ENCODE results near the gene IGSF8.

IGSF8 gene

DNA sequence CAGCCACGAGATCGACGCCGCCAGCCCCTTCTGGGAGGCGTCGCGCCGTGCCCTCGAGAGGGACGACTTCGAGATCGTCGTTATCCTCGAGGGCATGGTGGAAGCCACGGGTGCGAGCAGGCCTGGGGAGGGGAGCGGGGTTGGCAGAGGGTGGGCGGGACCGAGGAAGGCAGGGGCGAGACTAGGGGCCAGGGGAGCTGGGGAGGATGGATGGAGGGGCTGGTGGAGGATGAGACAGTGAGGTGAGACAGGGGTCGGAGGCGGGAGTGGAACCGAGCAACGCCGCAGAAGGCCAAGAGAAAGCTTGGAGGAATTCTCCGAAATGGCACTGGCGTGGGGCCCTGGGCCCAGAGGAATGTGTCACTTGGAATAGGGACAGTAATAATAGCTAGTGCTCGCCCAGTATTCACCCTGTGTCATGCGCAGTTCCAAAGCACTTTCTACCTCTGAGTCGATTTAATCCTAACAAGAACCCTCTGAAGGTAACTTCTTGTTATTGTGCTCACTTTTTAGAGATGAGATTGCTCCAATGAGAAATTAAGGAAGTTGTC, 13.6 kb downstream of the IGSF8 start:
- DNase-seq, result no peak

DNA sequence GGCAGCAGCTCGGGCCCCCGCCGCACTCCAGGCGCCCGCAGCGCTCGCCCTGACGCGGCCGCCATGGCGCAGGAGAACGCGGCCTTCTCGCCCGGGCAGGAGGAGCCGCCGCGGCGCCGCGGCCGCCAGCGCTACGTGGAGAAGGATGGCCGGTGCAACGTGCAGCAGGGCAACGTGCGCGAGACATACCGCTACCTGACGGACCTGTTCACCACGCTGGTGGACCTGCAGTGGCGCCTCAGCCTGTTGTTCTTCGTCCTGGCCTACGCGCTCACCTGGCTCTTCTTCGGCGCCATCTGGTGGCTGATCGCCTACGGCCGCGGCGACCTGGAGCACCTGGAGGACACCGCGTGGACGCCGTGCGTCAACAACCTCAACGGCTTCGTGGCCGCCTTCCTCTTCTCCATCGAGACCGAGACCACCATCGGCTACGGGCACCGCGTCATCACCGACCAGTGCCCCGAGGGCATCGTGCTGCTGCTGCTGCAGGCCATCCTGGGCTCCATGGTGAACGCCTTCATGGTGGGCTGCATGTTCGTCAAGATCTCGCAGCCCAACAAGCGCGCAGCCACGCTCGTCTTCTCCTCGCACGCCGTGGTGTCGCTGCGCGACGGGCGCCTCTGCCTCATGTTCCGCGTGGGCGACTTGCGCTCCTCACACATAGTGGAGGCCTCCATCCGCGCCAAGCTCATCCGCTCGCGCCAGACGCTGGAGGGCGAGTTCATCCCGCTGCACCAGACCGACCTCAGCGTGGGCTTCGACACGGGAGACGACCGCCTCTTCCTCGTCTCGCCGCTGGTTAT, 14.2 kb downstream of the IGSF8 start:
- peak; percentile 76 for DNase-seq

DNA sequence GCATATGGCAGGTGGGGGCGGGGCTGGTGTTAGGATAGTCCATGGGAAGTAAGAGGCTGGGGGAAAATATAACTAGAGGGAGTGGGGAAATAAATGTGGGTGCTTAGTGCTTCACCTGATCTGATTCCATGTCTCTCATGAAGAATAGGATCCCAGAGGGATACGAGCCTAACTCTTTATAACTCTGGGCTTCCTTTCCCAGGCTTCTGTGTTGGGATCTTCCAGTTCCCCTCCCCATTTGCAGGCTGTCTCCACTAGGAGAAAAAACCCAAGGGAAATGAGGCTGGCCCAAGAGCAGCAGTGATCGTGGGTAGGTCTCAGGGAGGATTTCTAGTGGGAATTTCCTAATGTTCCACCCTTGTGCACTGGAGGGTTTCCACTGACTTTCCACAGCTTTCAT, 15.5 kb downstream of the IGSF8 start:
- DNase-seq, result no peak

DNA sequence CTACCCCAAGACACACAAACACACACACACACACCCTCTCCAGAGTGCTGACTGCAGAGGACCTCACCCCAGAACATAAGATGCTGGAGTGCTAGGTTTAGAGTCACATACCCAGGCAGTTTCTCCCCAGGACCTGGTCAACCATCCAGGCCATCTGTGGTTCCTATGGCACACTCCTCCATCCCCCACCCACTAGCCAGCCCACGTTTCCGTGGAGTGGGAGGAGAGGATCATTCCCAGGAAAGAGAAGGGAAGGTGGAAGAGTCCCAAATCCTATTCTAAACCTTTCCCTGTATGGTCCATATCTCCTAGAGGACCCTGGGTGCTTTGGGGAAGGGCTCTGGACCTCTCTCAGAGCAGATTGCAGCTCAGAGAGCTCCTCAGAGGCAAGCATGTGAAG, 15.9 kb downstream of the IGSF8 start:
- DNase-seq, result no peak

GRCh38 chr1:160081261-160081936, 17.0 kb downstream of the IGSF8 start, which contains the start of gene KCNJ9:
Gene KCNJ9 (plus strand): TSS chr1:160081538. CDS start chr1:160084031, 2,493 bp downstream.
- no peak for DNase-seq

GRCh38 chr1:160080381-160081100, 17.9 kb downstream of the IGSF8 start:
- DNase-seq, result no peak

GRCh38 chr1:160079448-160079847, 19.0 kb downstream of the IGSF8 start:
- DNase-seq, result no peak

DNA sequence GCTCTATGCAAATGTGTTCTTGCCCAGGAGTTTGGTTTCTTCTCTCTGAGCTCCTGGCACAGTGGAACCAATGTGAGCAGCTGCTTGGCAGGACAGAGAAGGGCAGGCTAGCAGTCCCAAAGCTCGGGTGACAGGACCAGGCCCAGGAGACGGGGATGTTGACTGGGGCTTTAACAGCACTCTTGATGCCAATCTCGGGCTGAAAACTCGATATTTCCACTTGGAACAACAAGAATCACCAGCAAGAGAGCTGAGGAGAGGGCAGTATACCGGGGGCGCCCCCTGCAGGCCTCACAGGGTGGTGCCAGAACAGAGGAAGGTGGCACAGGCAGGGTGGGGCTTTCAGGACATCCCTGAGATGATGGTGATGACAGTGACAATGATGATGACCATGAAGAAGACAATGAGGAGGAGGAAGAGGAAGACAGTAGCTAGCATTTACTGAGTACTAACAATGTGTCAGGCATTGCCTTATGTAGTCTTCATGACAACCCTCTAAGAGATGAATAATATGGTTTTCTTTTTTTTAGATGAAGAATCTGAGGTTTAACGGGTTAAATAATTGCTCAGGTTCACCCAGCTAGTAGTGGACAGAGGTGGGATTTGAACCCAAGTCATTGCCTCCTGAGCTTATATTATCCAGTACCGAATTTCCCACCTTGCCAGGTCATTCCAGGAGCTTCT, 19.8 kb downstream of the IGSF8 start:
- no peak for DNase-seq

- no peak for DNase-seq
Measured at GRCh38 chr1:160077486-160077885, 20.9 kb downstream of the IGSF8 start.

DNA sequence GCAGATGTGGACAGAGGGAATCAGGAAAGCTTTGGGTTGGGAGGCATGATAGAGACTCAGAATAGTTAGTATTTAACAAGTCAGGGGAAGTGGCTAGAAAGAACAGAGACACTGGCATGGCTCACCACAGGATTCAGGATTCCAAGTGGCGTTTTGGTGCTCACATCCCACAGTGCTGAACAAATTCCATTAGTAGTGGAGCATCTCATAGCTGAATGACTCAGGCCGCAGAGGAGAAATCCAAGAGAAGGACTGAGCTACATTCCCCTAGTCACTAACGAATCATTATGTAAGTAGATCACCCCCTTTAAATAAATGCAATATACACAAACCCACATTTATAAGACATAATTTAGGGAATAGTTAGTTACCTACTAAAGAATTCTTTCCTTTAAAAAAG, 22.1 kb downstream of the IGSF8 start:
- DNase-seq, result no peak

DNA sequence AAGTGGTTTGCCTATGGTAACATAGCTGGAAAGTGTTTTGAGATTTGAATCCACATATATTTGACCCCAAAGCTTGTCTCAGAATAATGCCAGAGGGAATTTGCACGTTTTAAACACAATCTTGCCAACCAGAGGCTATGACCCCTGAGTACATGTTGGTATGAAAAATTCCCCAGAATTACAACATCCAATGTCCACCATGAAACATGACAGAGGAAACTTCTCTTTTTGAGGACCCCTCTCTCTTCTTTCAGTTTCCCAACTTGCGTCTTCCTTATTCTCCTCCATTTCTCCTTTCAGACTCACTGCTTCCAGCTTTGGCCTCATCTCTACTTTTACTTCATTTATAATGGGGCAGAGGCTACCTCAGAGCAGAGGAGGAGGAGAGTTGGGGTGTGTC, 22.6 kb downstream of the IGSF8 start:
- DNase-seq, result no peak

DNA sequence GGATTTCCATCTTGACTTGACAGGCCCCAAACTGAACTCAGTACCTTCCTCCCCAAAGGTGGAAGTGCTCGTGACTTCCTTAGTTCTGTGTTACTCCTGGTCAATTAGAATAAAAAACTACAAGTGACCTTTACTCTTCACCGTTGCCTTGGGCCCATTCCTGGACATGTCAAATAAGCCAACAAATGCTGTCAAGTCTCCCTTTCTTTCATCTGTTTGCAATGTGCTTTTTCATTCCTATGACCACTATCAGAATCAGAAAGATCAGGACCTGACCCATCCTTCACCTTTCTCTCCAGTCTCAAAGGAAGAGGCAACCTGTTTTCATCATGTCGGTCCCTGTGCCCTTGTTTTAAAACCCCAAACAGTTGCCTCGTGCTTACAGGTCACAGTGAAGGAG, 23.6 kb downstream of the IGSF8 start:
- no peak for DNase-seq

GRCh38 chr1:160071289-160071688, 27.1 kb downstream of the IGSF8 start:
- no peak for DNase-seq

DNA sequence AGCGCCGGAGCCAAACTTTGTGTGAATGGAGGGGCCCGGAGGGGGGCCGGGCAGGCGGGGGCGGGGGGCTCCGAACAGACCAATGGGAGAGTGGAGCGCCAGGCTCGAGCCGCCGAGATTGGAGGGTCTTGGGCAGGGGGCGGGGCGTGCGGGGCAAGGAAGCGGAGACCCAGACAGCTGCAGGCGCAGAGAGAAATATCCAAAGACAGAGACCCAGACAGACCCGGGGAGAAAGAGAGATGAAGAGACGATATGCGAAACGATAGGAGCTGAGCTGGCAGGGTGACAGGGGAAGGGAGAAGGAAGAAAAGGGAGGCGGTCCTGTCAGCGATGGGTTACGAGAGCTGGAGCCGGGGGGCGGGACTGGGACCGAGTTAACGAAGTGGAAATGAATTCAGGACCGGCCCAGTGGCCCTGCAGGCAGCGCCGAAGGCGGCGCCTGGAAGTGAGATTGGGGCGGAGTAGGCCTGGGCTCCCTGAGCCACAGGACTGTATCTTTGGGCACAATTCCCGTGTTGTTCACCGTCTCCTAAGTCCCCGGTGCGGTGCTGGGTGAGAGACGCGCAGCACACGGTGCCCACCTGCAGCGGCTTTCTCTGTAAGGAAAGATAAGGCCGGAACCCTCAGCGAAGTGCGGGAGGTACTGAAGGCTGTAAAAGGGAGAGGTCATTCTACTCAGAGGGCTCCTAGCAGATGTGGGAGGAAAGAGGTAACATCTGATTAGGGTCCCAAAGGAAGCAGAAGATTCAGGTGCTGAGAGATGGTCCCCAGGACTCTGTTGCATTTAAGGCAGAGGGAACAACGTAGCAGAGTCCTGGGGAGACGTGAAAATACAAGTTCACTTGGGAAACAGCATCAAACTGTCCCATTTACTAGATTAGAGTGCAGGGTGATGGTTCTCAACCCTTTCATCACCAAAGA, 27.9 kb downstream of the IGSF8 start:
- peak; percentile 28 for DNase-seq

- no peak for DNase-seq
Measured at GRCh38 chr1:160069460-160070231, 28.8 kb downstream of the IGSF8 start, which contains the start of gene KCNJ10. Gene KCNJ10 (minus strand): TSS chr1:160070160. CDS start chr1:160042532, 27,628 bp downstream.

DNA sequence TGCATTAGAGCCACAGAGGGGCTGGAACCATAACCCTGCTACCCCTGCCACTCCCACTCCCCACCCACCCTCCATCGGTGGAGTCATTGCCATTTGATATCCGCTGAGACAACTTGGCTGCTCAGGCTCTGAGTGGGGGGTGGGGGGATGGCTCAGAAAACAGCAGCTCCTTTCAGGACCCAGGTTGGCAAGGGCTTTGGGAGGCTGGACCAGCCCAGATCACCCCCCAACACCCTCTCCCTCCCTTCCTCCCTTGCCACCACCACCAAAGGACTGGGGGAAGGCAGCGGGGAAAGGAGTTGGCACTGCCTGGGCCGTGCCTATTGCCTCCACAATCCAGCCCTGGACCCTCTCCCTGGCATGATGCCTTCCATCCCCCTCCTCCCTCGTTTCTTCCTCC, 30.2 kb downstream of the IGSF8 start:
- DNase-seq, result no peak

DNA sequence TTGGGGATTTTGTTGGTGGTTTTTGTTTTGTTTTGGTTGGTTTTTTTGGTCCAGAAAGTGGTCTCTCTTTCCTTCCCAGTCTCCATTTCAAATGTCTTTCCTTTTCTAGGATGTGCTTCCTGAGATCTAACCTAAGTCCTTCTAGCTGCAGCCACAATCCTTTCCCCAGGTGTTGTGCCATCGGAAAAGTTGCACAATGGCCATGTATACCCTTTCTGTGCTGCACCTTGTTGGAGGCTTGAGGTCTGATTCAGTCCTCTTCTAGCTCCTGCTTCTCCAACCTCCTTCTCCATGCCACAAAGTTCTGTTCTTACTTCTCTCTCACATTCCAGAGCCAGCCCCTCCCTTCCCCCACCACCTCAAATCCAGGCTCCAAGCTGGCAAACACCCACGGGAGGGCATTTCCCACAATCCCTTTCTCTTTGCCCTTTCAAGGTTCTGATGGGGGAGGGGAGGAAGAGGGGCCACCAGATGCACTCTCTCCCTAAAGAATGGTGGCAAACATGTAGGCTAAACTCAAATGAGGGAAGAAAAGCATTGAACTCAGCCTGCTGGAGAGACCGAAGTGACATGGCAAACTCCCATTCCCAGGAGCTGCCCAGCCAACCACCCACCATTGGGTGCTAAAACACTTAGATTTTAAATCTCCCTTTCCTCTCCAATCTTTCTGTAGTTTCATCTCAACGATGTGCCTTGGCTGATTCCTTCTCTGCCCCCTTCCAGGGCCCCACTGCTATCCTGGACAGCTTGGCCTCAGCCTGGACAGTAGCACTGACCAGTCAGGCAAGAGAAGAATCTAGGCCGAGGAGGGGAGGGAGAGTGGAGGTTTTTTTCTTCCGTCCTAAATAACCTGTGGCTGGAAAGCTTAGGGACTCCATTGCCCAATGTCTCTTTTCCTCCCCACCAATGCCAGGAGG, 31.3 kb downstream of the IGSF8 start:
- no peak for DNase-seq

- DNase-seq, result no peak
Measured at GRCh38 chr1:160064746-160065145, 33.7 kb downstream of the IGSF8 start.

DNA sequence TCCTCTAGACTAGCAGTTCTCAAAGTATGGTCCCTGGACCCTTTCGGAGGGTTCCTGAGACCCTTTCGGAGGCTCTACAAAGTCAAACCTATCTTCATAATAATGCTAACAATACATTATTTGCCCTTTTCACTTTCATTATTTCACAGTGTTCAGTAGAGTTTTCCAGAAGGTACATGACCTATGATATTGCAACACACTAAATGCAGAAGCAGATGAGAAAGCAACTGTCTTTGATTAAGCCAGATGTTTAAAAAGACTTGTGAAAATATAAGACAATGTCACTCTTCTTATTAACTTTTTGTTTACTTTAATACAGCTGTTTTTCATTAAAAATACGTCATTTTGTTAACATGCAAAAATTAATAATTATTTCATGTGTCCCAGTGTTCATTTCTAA, 34.3 kb downstream of the IGSF8 start:
- DNase-seq, result no peak

DNA sequence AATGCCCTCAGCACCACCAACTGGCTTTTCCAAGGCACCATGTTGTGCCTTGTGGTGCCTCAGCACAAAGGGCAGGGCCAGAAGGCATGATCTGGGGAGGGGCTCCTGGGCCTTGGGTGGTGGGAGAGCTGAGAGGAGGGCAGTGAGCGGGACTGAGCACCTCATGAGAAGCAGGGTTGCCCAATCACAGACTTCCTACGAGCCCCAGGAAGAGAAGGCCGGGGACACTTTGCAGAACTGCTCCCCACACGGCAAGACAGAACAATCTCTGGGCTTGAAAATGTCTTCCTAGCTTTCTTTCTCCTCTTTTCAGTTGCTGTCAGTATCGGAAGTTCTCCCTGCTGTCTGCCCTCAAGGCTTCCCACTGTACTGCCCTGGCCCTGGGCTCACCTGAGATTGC, 35.2 kb downstream of the IGSF8 start:
- DNase-seq, result no peak

Measured in NCI-H2029 (cell line).